Left lung (tissue), 10 donors: Measurements from ENCODE around the gene TAAR1. TPM values are rescaled to one million over a fixed set of nuclear protein-coding genes. Genes with fewer than 3 reads are reported as not detected.

ENCODE experiments used
- ATAC-seq: fragments of 200-7000 bp; cut with Tn5 transposase; one replicate; pipeline ENCODE4 v1.9.1; 2020; ENCODE audit warnings: moderate library complexity
- DNase-seq, 4 donors: peaks; one replicate each; pipeline ENCODE4 v3.0.0-alpha.2; 2013 to 2020
- H3K27ac ChIP-seq, 2 donors: fragments of 200-600 bp; sonication (generic) in 1 of 2; one replicate each; pipeline versions ENCODE4 v1.5.0 to v1.8.0; 2020 to 2021
- H3K27me3 ChIP-seq, 2 donors: fragments of 200-600 bp; sonication (generic) in 1 of 2; one replicate each; pipeline versions ENCODE4 v1.5.0 to v1.8.0; 2020 to 2021
- H3K36me3 ChIP-seq, 2 donors: fragments of 200-600 bp; sonication (generic) in 1 of 2; one replicate each; pipeline versions ENCODE4 v1.5.0 to v1.8.0; 2020 to 2021
- H3K4me1 ChIP-seq, 2 donors: fragments of 200-600 bp; one replicate each; pipeline ENCODE4 v1.8.0; 2021
- H3K4me3 ChIP-seq, 2 donors: fragments of 200-600 bp; sonication (generic) in 1 of 2; one replicate each; pipeline versions ENCODE4 v1.5.0 to v1.8.0; 2020 to 2021; ENCODE audit warnings: mild to moderate bottlenecking in 1 of 2
- H3K9me3 ChIP-seq, 2 donors: fragments of 200-600 bp; sonication (generic) in 1 of 2; one replicate each; pipeline versions ENCODE4 v1.5.0 to v1.8.0; 2020 to 2021
- CTCF ChIP-seq, 2 donors: fragments of 200-600 bp; sonication (generic) in 1 of 2; IDR thresholded peaks; one replicate each; pipeline versions ENCODE4 v1.5.0 to v1.8.0; 2021; ENCODE audit warnings: antibody characterized with exemption in 2 of 2
- intact Hi-C, 2 donors: fragments of 100-400 bp; cut with DNase I; formaldehyde crosslinking; loops; one replicate each; pipeline versions ENCODE4 v1.11.2 to v1.14.2; 2022
- polyA plus RNA-seq, 6 donors: library from polyadenylated mRNA; unstranded; fragments of 120-200 nt; gene quantifications; one replicate each; pipeline ENCODE4 v1.2.1, GENCODE V29; 2013; ENCODE audit not compliant: insufficient read length in 6 of 6
- total RNA-seq, 2 donors: library from RNA; stranded (reverse); fragmentation: NEBNext Ultra II Directional; extraction: Animal tissue kit (Norgen Biotek cat#: 25700); gene quantifications; one replicate each; pipeline ENCODE4 v1.2.1, GENCODE V29; 2021
- donor health status: DM: no; HTN: yes; CAD: no.
- donor health status: DM: no; HTN: no; CAD: no.

Gene TAAR1
- total and polyA plus RNA-seq, 8 donors, result 0.13 to 0.16 (median 0.15) TPM; not detected in 5

DNA sequence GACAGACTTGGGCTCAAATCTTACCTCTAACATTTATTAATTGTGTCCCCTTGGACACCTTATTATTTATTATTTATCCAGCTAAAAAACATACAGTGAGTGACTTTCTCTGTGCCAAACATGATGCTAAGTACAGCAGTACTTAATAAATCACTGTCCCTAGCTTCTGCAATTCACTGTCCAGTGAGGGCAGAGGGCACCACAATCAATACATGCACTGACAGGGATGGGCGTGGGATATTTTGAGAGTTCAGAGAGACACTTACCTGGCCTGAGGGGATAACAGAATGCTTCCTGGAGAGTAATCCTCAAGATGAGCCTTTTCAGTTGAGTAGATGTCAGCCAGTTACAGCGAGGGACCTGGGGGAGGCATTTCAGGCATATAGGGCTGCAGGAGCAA, 25.6 kb downstream of the TAAR1 start:
- ATAC-seq (no peak), DNase-seq (no peak)
- Histone ChIP-seq H3K27me3 (peaks cover 0 to 16% of the 10 kb centered on the region in 2 donors), H3K4me3 (no peak overlapping the region), H3K9me3 (peaks cover 0 to 3% of the 10 kb centered on the region in 2 donors), H3K4me1 (no peaks in the 10 kb centered on the region), H3K36me3 (no peaks in the 10 kb centered on the region), H3K27ac (no peak overlapping the region)
- intact Hi-C loops, result no loop called here
- no peak for TF ChIP-seq CTCF (IDR thresholded peaks at IDR 0.05)

DNA sequence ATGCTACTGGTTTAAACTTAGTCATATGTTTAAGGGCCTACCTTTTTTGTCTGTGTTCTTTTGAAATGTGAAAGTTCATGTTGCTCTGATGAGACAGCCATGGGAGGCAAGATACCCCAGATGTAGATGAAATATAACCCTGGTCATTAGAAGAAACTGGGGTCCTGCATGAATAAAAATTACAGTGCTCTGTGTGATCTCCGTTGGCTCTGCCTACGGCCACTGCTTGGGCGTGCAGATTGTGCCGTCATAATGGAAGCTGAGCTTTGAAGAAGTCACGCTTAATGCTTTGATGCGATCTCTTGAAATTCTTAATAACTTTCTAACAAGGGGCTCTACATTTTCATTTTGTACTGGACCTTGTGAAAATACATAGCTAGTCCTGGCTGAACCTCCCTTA, 34.8 kb downstream of the TAAR1 start, which contains the start of gene TAAR2:
Gene TAAR2 (minus strand): TSS at position 101 of the 400 bp plus-strand sequence. CDS start 0 bp downstream, at position 101.
- peaks cover 0 to 3% of the 10 kb centered on the region in 2 donors for H3K27me3 ChIP-seq
- H3K4me3 ChIP-seq, result no peak within 1 kb of the TSS
- H3K27ac ChIP-seq, result no peak within 1 kb of the TSS
- H3K4me1 ChIP-seq, result no peaks in the 10 kb centered on the region
- ATAC-seq, result no peak
- TF ChIP-seq CTCF (IDR thresholded peaks at IDR 0.05), result no peak
- peaks cover 0 to 8% of the 10 kb centered on the region in 2 donors for H3K9me3 ChIP-seq
- no peaks in the 10 kb centered on the region for H3K36me3 ChIP-seq
- intact Hi-C loops, result no loop called here
- DNase-seq, result no peak

DNA sequence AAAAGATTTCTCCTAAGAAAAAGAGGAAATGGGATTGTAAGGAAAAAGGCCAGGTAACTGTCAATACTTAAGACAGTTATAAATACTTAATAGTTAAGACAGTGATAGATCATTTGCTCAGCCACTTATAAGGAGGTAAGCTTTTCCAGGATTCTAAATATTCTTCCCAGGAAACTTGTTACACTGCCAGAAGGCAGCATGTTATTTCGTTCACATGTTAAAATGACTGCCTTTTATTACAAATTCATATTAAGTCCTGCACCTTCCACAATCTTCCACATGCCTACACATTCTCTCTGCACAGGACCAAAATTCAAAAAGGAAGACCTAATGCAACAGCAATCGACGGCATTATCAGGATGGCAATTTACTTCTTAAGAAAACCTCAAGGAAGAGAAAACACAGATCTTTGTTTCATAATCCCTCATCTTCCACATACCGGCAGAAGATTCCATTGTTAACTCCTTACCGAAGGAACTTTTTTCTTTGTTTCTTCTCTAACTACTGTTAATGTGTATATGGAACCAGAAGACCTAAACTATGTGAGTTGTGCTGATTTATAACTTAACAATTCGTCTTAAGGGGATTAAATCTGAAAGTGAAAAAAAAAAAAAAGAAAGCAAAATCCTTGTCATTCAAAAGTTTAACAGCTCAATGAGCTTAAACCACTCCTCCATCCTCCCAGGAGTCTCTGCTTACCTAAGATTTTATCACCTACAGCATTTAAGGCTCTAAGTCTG, 35.7 kb downstream of the TAAR1 start:
- intact Hi-C loops, result no loop called here
- peaks cover 0 to 5% of the 10 kb centered on the region in 2 donors for H3K9me3 ChIP-seq
- ATAC-seq, result no peak
- H3K4me3 ChIP-seq, result no peak overlapping the region
- H3K36me3 ChIP-seq, result no peaks in the 10 kb centered on the region
- no peak overlapping the region for H3K27ac ChIP-seq
- no peaks in the 10 kb centered on the region for H3K4me1 ChIP-seq
- no peak for DNase-seq
- H3K27me3 ChIP-seq, result peaks cover 0 to 3% of the 10 kb centered on the region in 2 donors
- TF ChIP-seq CTCF (IDR thresholded peaks at IDR 0.05), result no peak

DNA sequence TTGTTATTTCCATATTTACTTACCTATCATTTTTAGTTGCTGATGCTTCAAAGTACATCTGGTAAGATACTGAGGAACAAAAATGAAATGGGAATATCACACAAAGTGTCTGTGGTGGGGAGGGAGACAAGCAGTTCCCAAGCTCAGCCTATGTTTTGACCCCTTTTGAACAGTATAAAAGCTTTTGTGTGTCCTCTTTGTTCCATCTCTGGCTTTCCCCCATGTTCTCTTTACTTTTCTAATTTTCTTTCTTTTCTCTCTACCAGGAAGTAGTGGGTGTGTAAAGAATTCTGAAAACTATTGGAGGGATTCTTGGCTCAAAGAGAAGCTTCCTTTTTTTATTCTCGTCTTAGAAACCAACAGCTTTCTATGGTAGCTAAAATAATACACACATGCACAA, 42.3 kb downstream of the TAAR1 start:
- H3K27ac ChIP-seq, result no peak overlapping the region
- DNase-seq, result no peak
- no peaks in the 10 kb centered on the region for H3K9me3 ChIP-seq
- peaks cover 0 to 3% of the 10 kb centered on the region in 2 donors for H3K27me3 ChIP-seq
- no peaks in the 10 kb centered on the region for H3K4me1 ChIP-seq
- no peaks in the 10 kb centered on the region for H3K36me3 ChIP-seq
- intact Hi-C loops, result no loop called here
- no peak for TF ChIP-seq CTCF (IDR thresholded peaks at IDR 0.05)
- ATAC-seq, result no peak
- H3K4me3 ChIP-seq, result no peak overlapping the region

DNA sequence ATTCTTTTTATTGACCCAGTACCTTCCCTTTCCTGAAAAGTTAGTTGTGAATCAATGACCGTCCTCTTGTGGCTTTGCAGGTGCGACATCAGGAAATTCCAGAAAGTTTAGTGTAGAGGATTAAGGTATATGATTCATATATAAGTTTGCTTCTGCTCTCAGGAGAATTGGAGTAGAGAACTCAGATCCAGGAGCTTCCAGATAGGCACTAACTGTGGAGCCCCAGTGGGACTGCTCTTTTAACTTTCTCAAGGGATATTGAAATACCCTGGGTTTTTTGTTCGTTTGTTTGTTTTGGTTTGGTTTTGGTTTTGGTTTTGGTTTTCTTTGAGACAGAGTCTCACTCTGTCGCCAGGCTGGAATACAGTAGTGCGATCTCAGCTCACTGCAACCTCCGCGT, 44.4 kb downstream of the TAAR1 start:
- Histone ChIP-seq H3K4me3 (no peak overlapping the region), H3K27ac (no peak overlapping the region), H3K36me3 (no peaks in the 10 kb centered on the region), H3K27me3 (no peaks in the 10 kb centered on the region), H3K4me1 (no peaks in the 10 kb centered on the region), H3K9me3 (no peaks in the 10 kb centered on the region)
- intact Hi-C loops, result no loop called here
- no peak for ATAC-seq
- no peak for TF ChIP-seq CTCF (IDR thresholded peaks at IDR 0.05)
- DNase-seq, result no peak
